Activated naive CD8-positive, alpha-beta T cell treated with anti-CD3 and anti-CD28 coated beads for 36 hours (primary cell): ENCODE data around the gene AXL. TPM values are rescaled to one million over a fixed set of nuclear protein-coding genes. Genes with fewer than 3 reads are reported as not detected.

Experiments
- DNase-seq: peaks from one replicate; pipeline ENCODE4 v3.0.0; 2021
- H3K27ac Mint-ChIP-seq: one replicate; pipeline ENCODE4 v1.8.0; 2022; ENCODE audit warnings: mild to moderate bottlenecking, moderate library complexity, mixed read lengths
- H3K27me3 Mint-ChIP-seq: one replicate; pipeline ENCODE4 v1.8.0; 2022; ENCODE audit warnings: mild to moderate bottlenecking, mixed read lengths
- H3K36me3 Mint-ChIP-seq: one replicate; pipeline ENCODE4 v1.8.0; 2021; ENCODE audit warnings: mild to moderate bottlenecking, mixed read lengths
- H3K4me1 Mint-ChIP-seq: one replicate; pipeline ENCODE4 v1.8.0; 2021; ENCODE audit warnings: mixed read lengths
- H3K4me3 Mint-ChIP-seq: one replicate; pipeline ENCODE4 v1.8.0; 2022; ENCODE audit warnings: mild to moderate bottlenecking, moderate library complexity, mixed read lengths
- H3K9me3 Mint-ChIP-seq: one replicate; pipeline ENCODE4 v1.8.0; 2022; ENCODE audit warnings: mixed read lengths
- total RNA-seq, 2 experiments: library from RNA; stranded (reverse); gene quantifications; one replicate each; pipeline ENCODE4 v1.2.3, GENCODE V29; 2021

AXL gene
- total RNA-seq, 2 experiments from 2014 or later: 0.41 to 0.42 TPM

DNA sequence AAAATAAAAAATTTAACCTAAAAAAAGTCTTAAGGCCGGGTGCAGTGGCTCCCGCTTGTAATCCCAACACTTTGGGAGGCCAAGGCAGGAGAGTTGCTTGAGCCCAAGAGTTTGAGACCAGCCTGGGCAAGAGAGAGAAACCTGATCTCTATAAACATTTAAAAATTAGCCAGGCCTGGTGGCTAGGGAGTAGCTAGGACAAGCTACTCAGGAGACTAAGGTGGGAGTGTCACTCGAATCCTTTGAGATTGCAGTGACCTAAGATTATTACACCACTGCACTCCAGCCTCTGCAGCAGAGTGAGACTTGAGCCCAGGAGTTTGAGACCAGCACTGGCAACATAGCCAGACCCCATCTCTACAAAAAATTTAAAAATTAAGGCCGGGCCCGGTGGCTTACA is 92.0 kb downstream of the AXL start:
- H3K36me3 Mint-ChIP-seq: peaks cover 29% of the 10 kb centered on the region
- no peak overlapping the region for H3K27ac Mint-ChIP-seq
- peak overlapping the region; percentile 97 for H3K4me3 Mint-ChIP-seq
- peaks cover 9% of the 10 kb centered on the region for H3K27me3 Mint-ChIP-seq
- H3K4me1 Mint-ChIP-seq: peaks cover 46% of the 10 kb centered on the region
- DNase-seq: no peak
- H3K9me3 Mint-ChIP-seq: no peaks in the 10 kb centered on the region

Other genes starting within 250 kb of the AXL start
- not detected for gene CYP2B6, start 227.9 kb upstream of the AXL start, total RNA-seq
- gene CYP2A13, start 130.8 kb upstream of the AXL start, total RNA-seq: not detected
- gene CYP2F1, start 104.8 kb upstream of the AXL start, total RNA-seq: not detected
- gene CYP2S1, start 26.0 kb upstream of the AXL start, total RNA-seq: under 1 TPM; 0.27 to 0.32 TPM
- 100 to 1,000 TPM; 255 to 259 TPM for gene HNRNPUL1, start 45.1 kb downstream of the AXL start, total RNA-seq
- 10 to 100 TPM; 19.1 to 20.5 TPM for gene CCDC97, start 90.9 kb downstream of the AXL start, total RNA-seq
- 100 to 1,000 TPM; 152 to 154 TPM for gene TGFB1, start 134.7 kb downstream of the AXL start, total RNA-seq
- 1 to 10 TPM; 6.4 to 8.1 TPM for gene B9D2, start 144.9 kb downstream of the AXL start, total RNA-seq
- gene TMEM91, start 157.3 kb downstream of the AXL start, total RNA-seq: 1 to 10 TPM; 4.0 to 4.5 TPM
- gene EXOSC5, start 178.1 kb downstream of the AXL start, total RNA-seq: 10 to 100 TPM; 43.5 to 44.6 TPM
- 10 to 100 TPM; 21.3 to 28.0 TPM for gene BCKDHA, start 178.6 kb downstream of the AXL start, total RNA-seq
- gene B3GNT8, start 208.2 kb downstream of the AXL start, total RNA-seq: under 1 TPM; 0.10 to 0.48 TPM
- 10 to 100 TPM; 54.5 to 63.0 TPM for gene DMAC2, start 220.7 kb downstream of the AXL start, total RNA-seq
- gene ERICH4, start 223.9 kb downstream of the AXL start, total RNA-seq: not detected